Kidney (tissue), 14 donors: Measurements from ENCODE around the gene SOCS7. TPM values are rescaled to one million over a fixed set of nuclear protein-coding genes. Genes with fewer than 3 reads are reported as not detected.
A peak's percentile ranks its signal among the peaks of the same experiment; 100 is the strongest.

ENCODE experiments used
- DNase-seq, 5 donors: peaks; one replicate each; pipeline ENCODE4 v3.0.0-alpha.2; 2013 to 2020
- FAIRE-seq: peaks from 2 replicates; lab custom pipeline; 2012; peaks lifted over from hg19 to GRCh38; lab: Jason Lieb, UNC
- H3K27ac ChIP-seq, 2 donors: one replicate each; pipeline ENCODE4 v1.7.0; 2013; ENCODE audit warnings: low read depth in 2 of 2, low read length in 2 of 2, inconsistent platforms in 1 of 2
- H3K27me3 ChIP-seq: one replicate; pipeline ENCODE4 v1.7.1; 2013; ENCODE audit warnings: low read length, inconsistent platforms; ENCODE audit not compliant: control insufficient read depth, insufficient read depth
- H3K36me3 ChIP-seq, 3 donors: one replicate each; pipeline versions ENCODE4 v1.7.0 to v1.7.1; 2013; ENCODE audit warnings: low read length in 3 of 3, control low read depth in 1 of 3, inconsistent platforms in 1 of 3; ENCODE audit not compliant: insufficient read depth in 3 of 3, control insufficient read depth in 2 of 3
- H3K4me1 ChIP-seq, 3 donors: one replicate each; pipeline versions ENCODE4 v1.7.0 to v1.7.1; 2013; ENCODE audit warnings: low read length in 3 of 3, inconsistent platforms in 1 of 3, low read depth in 1 of 3; ENCODE audit not compliant: control insufficient read depth in 2 of 3, insufficient read depth in 2 of 3
- H3K4me3 ChIP-seq, 3 donors: one replicate each; pipeline versions ENCODE4 v1.7.0 to v1.8.1; 2013; ENCODE audit warnings: low read length in 3 of 3, control low read depth in 1 of 3, inconsistent platforms in 1 of 3
- H3K9ac ChIP-seq, 3 donors: one replicate each; pipeline versions ENCODE4 v1.7.0 to v1.7.1; 2013; ENCODE audit warnings: low read length in 3 of 3, control low read depth in 1 of 3, inconsistent platforms in 1 of 3
- H3K9me3 ChIP-seq, 3 donors: one replicate each; pipeline versions ENCODE4 v1.7.0 to v1.7.1; 2013; ENCODE audit warnings: low read length in 3 of 3, control low read depth in 1 of 3, inconsistent platforms in 1 of 3; ENCODE audit not compliant: control insufficient read depth in 2 of 3, insufficient read depth in 1 of 3
- CTCF ChIP-seq: IDR thresholded peaks from 3 replicates; pipeline ENCODE4 v1.5.1; 2012; ENCODE audit warnings: mild to moderate bottlenecking, moderate library complexity, borderline replicate concordance; ENCODE audit not compliant: insufficient read depth; ENCODE audit errors: extremely low read depth
- intact Hi-C: fragments of 100-400 bp; cut with DNase I; formaldehyde crosslinking; loops from one replicate; pipeline ENCODE4 v1.11.1; 2022
- polyA plus RNA-seq: library from polyadenylated mRNA; stranded (reverse); fragments of 350-450 nt; fragmentation: Illumina TruSeq; extraction: RNeasy Lipid Tissue Mini Kit (QIAGEN cat#74804); gene quantifications from one replicate; pipeline ENCODE4 v1.2.3, GENCODE V29; 2014; ENCODE audit warnings: low read depth, low replicate concordance; ENCODE audit not compliant: insufficient read depth
- total RNA-seq: library from RNA; stranded (reverse); fragmentation: NEBNext Ultra II Directional; extraction: Animal tissue kit (Norgen Biotek cat#: 25700); gene quantifications from one replicate; pipeline ENCODE4 v1.2.1, GENCODE V29; 2021
- donor health status: control.
- donor health status: control.
- donor health status: control.
- donor health status: control.
- donor health status: control.
- donor health status: DM: yes; HTN: yes; CAD: no.
- donor health status: Normal renal cell carcinoma (clear cell type).

The SOCS7 gene
- total and polyA plus RNA-seq, 2 donors from 2014 or later: 2.7 to 18.7 TPM

GRCh38 chr17:38397227-38397626 is 45.6 kb downstream of the SOCS7 start:
- Histone ChIP-seq H3K9ac (no peak overlapping the region), H3K4me1 (no peaks in the 10 kb centered on the region), H3K27ac (no peak overlapping the region), H3K9me3 (no peaks in the 10 kb centered on the region), H3K36me3 (peaks cover 2 to 58% (median 37%) of the 10 kb centered on the region in 3 donors), H3K4me3 (no peak overlapping the region), H3K27me3 (no peaks in the 10 kb centered on the region)
- intact Hi-C loops: no loop called here
- no peak for DNase-seq
- FAIRE-seq: no peak
- TF ChIP-seq CTCF: no peak

- DNase-seq: no peak
Measured at GRCh38 chr17:38400286-38400685, 48.6 kb downstream of the SOCS7 start.

DNA sequence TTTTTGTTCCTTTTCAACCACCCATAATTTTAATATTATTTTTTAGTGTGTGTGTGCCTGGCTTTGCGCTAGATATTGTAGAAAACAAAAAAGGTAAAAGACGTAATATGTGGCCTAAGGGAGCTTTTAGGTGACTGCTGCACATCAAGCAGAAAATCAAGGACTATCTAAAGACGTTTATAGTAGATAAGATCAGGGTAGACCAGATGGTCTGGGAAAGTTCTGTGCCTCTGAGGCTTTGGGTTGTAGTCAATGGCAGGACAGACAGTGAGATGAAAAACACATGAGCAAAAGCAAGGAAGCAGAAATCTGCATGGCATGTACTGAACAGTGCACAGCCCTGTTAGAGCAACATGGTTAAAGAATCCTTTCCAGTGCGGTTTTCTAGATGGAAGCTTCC is 49.8 kb downstream of the SOCS7 start:
- intact Hi-C loops: no loop called here
- Histone ChIP-seq H3K4me1 (no peaks in the 10 kb centered on the region), H3K9me3 (no peaks in the 10 kb centered on the region), H3K9ac (no peak overlapping the region), H3K36me3 (peaks cover 2 to 44% (median 24%) of the 10 kb centered on the region in 3 donors), H3K27me3 (no peaks in the 10 kb centered on the region), H3K4me3 (no peak overlapping the region), H3K27ac (no peak overlapping the region)
- DNase-seq (no peak), FAIRE-seq (no peak)
- no peak for TF ChIP-seq CTCF

More at GRCh38 chr17:38400286-38400685, 48.6 kb downstream of the SOCS7 start:
- Histone ChIP-seq H3K9me3 (no peaks in the 10 kb centered on the region), H3K4me1 (no peaks in the 10 kb centered on the region), H3K9ac (no peak overlapping the region), H3K27ac (no peak overlapping the region), H3K4me3 (no peak overlapping the region), H3K36me3 (peaks cover 2 to 56% (median 33%) of the 10 kb centered on the region in 3 donors), H3K27me3 (no peaks in the 10 kb centered on the region)
- TF ChIP-seq CTCF: no peak
- intact Hi-C loops: no loop called here
- FAIRE-seq: no peak

- Histone ChIP-seq H3K4me1 (no peaks in the 10 kb centered on the region), H3K27me3 (no peaks in the 10 kb centered on the region), H3K9me3 (no peaks in the 10 kb centered on the region), H3K27ac (no peak overlapping the region), H3K9ac (no peak overlapping the region), H3K4me3 (no peak overlapping the region), H3K36me3 (peaks cover 2 to 30% (median 14%) of the 10 kb centered on the region in 3 donors)
- DNase-seq: peak in 1 of 5 donors; percentile 16
- FAIRE-seq: no peak
- TF ChIP-seq CTCF: no peak
- intact Hi-C loops: no loop called here
Measured at GRCh38 chr17:38402897-38403296, 51.3 kb downstream of the SOCS7 start.
